Measurements from ENCODE around the gene KDM4B.

Gene KDM4B

GRCh38 chr19:4976401-4977298 is 7.7 kb downstream of the KDM4B start:
- Histone ChIP-seq H3K4me3 (replicated peaks; ENCODE audit: insufficient read depth, low read length) (no peak overlapping the region), H3K27ac (replicated peaks) (peak overlapping the region; percentile 68), H3K27me3 (ENCODE audit: insufficient read depth, poor library complexity, severe bottlenecking) (no peaks in the 10 kb centered on the region)
- TF ChIP-seq SPI1 (IDR thresholded peaks at IDR 0.05; ENCODE audit: borderline replicate concordance, low read depth) (peak; percentile 71; the same call in 1 of the 2 replicates), POLR2AphosphoS5 (IDR thresholded peaks at IDR 0.05; ENCODE audit: low read depth) (peak; percentile 79), GABPA (IDR thresholded peaks at IDR 0.05; ENCODE audit: low read depth) (peak; percentile 54; the same call in 1 of the 2 replicates), REST (IDR thresholded peaks at IDR 0.05; ENCODE audit: insufficient replicate concordance, low read depth) (peak; percentile 34)
- TF ChIP-seq, protein P1, sequence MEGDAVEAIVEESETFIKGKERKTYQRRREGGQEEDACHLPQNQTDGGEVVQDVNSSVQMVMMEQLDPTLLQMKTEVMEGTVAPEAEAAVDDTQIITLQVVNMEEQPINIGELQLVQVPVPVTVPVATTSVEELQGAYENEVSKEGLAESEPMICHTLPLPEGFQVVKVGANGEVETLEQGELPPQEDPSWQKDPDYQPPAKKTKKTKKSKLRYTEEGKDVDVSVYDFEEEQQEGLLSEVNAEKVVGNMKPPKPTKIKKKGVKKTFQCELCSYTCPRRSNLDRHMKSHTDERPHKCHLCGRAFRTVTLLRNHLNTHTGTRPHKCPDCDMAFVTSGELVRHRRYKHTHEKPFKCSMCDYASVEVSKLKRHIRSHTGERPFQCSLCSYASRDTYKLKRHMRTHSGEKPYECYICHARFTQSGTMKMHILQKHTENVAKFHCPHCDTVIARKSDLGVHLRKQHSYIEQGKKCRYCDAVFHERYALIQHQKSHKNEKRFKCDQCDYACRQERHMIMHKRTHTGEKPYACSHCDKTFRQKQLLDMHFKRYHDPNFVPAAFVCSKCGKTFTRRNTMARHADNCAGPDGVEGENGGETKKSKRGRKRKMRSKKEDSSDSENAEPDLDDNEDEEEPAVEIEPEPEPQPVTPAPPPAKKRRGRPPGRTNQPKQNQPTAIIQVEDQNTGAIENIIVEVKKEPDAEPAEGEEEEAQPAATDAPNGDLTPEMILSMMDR (IDR thresholded peaks at IDR 0.05; ENCODE audit: insufficient read depth, low read length), result peak; percentile 85
- peak; percentile 94 to 97 for DNase-seq (ENCODE audit: low read depth in 1 of 2, low spot score in 1 of 2)

DNA sequence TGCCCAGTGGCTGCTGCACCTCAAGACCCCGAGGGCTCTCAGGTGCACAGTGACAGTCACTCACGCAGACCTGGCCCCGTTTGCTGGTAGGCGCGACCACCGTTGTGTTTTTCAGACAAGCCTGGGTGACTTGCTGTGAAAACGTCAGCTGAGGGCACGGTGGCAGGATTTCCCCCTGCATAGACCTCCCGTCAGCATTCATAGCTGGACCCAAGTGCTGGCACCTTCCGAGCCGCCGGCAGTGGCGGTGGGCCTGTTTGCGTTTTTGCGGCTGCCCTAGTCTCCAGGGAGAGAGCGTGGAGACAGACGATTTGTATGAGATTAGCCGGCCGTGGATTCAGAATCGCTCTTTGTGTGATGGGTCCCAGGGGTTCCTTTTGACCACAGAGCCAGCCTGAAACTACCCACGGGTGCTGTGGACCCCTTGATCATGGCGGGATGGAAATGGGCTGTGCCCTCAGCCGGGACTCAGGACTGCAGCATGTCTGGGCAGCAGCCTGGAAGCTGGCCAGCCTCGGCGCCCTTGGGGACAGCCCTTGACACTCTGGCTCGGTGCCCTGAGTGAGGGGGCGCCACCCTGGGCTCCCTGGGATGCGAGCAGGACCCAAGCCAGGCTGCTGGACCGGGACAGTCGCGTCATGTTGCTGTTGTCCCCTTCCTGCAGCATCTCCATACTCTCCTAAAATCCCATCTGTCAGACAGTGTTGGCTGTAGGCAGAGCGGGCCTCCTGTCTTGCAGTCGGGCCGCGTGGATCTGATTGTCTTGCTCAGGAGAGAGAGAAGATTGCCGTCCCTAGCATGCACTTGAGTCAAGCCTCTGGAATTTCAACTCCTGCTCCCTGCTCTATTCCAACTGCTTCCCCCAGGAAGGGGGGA is 8.6 kb downstream of the KDM4B start:
- Histone ChIP-seq H3K4me3 (replicated peaks; ENCODE audit: insufficient read depth, low read length) (no peak overlapping the region), H3K27ac (replicated peaks) (no peak overlapping the region; the same call in 1 of the 2 replicates), H3K27me3 (ENCODE audit: insufficient read depth, poor library complexity, severe bottlenecking) (no peaks in the 10 kb centered on the region)
- TF ChIP-seq SPI1 (IDR thresholded peaks at IDR 0.05; ENCODE audit: borderline replicate concordance, low read depth) (no peak), POLR2AphosphoS5 (IDR thresholded peaks at IDR 0.05; ENCODE audit: low read depth) (no peak), REST (IDR thresholded peaks at IDR 0.05; ENCODE audit: insufficient replicate concordance, low read depth) (no peak), GABPA (IDR thresholded peaks at IDR 0.05; ENCODE audit: low read depth) (no peak)
- TF ChIP-seq, protein P1 (IDR thresholded peaks at IDR 0.05; ENCODE audit: insufficient read depth, low read length), result no peak
- DNase-seq (ENCODE audit: low read depth in 1 of 2, low spot score in 1 of 2), result no peak

- DNase-seq (ENCODE audit: low read depth in 1 of 2, low spot score in 1 of 2), result peak in 1 of 2 experiments; percentile 17
- H3K27ac ChIP-seq (replicated peaks), result no peak overlapping the region
- no peaks in the 10 kb centered on the region for H3K27me3 ChIP-seq (ENCODE audit: insufficient read depth, poor library complexity, severe bottlenecking)
- TF ChIP-seq REST (IDR thresholded peaks at IDR 0.05; ENCODE audit: insufficient replicate concordance, low read depth) (no peak), POLR2AphosphoS5 (IDR thresholded peaks at IDR 0.05; ENCODE audit: low read depth) (no peak), GABPA (IDR thresholded peaks at IDR 0.05; ENCODE audit: low read depth) (no peak), SPI1 (IDR thresholded peaks at IDR 0.05; ENCODE audit: borderline replicate concordance, low read depth) (peak; percentile 34; the same call in 1 of the 2 replicates)
- TF ChIP-seq, protein P1 (IDR thresholded peaks at IDR 0.05; ENCODE audit: insufficient read depth, low read length), result no peak
- H3K4me3 ChIP-seq (replicated peaks; ENCODE audit: insufficient read depth, low read length), result no peak overlapping the region
Measured at GRCh38 chr19:4979211-4979807, 10.4 kb downstream of the KDM4B start.
